ENCODE measurements around the gene SLC40A1. TPM values are rescaled to one million over a fixed set of nuclear protein-coding genes. Genes with fewer than 3 reads are reported as not detected.

SLC40A1 gene
- total and polyA plus RNA-seq, 4 donors, result 97.4 to 572 (median 168) TPM

- TF ChIP-seq REST (IDR thresholded peaks at IDR 0.05), result no peak
- TF ChIP-seq YY1 (IDR thresholded peaks at IDR 0.05), result no peak
- no peak for TF ChIP-seq GABPA (IDR thresholded peaks at IDR 0.05 in 1 of 2, conservative IDR thresholded peaks at IDR 0.05 in 1 of 2)
- TF ChIP-seq MAX (IDR thresholded peaks at IDR 0.05), result no peak
- no peak for TF ChIP-seq HNF4A (conservative IDR thresholded peaks at IDR 0.05)
- no peak for TF ChIP-seq EGR1 (IDR thresholded peaks at IDR 0.05; ENCODE audit: low read depth in 2 of 2)
- no peak for TF ChIP-seq ATF3 (IDR thresholded peaks at IDR 0.05)
- no peak for TF ChIP-seq NR2F2 (IDR thresholded peaks at IDR 0.05)
- TF ChIP-seq RAD21 (IDR thresholded peaks at IDR 0.05), result no peak
- TF ChIP-seq JUND (IDR thresholded peaks at IDR 0.05), result no peak
- TF ChIP-seq ZBTB33 (IDR thresholded peaks at IDR 0.05), result no peak
- TF ChIP-seq TAF1 (conservative IDR thresholded peaks at IDR 0.05), result no peak
- TF ChIP-seq CTCF (IDR thresholded peaks at IDR 0.05; ENCODE audit: low read depth, low read length, missing input control), result no peak
- no peak for TF ChIP-seq FOXA2 (IDR thresholded peaks at IDR 0.05)
- no peak for TF ChIP-seq RXRA (IDR thresholded peaks at IDR 0.05)
- no peak for TF ChIP-seq FOXA1 (IDR thresholded peaks at IDR 0.05)
- H3K27ac ChIP-seq (ENCODE audit: low read depth in 1 of 2, low read length in 2 of 2), result peak overlapping the region in 1 of 2 donors; percentile 83
- H3K36me3 ChIP-seq (ENCODE audit: control insufficient read depth in 4 of 4, insufficient read depth in 3 of 4, low read depth in 1 of 4, low read length in 3 of 4), result no peaks in the 10 kb centered on the region
- WGBS, result 80% methylated on average over 6 of the region's 6 CpGs
- no peak overlapping the region for H3K4me3 ChIP-seq (ENCODE audit: low read depth in 1 of 3, low read length in 3 of 3)
- H3K27me3 ChIP-seq (ENCODE audit: control insufficient read depth in 4 of 4, insufficient read depth in 4 of 4, low read length in 3 of 4), result no peaks in the 10 kb centered on the region
- no peak for DNase-seq (ENCODE audit: low spot score)
- no peaks in the 10 kb centered on the region for H3K9me3 ChIP-seq (ENCODE audit: control insufficient read depth in 4 of 4, low read length in 3 of 4)
- H3K4me1 ChIP-seq (ENCODE audit: control insufficient read depth in 4 of 4, insufficient read depth in 4 of 4, low read length in 3 of 4), result peaks cover 0 to 46% (median 28%) of the 10 kb centered on the region in 4 donors
- H3K9ac ChIP-seq (ENCODE audit: low read depth in 1 of 2, low read length in 2 of 2), result no peak overlapping the region
Measured at GRCh38 chr2:189582140-189582808, 1.7 kb upstream of the SLC40A1 start.
